Dedifferentiated amniotic fluid mesenchymal stem cell (primary cell): ENCODE results near the gene CLK4.

Source experiments
- DNase-seq: peaks from one replicate; pipeline ENCODE4 v3.0.0-alpha.2; 2016; ENCODE audit errors: extremely low spot score

The CLK4 gene

GRCh38 chr5:178553517-178553916, 73.3 kb downstream of the CLK4 start:
- DNase-seq, result no peak
